Endometrial microvascular endothelial cells (primary cell): ENCODE measurements around the gene ABCA1. TPM values are rescaled to one million over a fixed set of nuclear protein-coding genes. Genes with fewer than 3 reads are reported as not detected.

Experiments
- in situ Hi-C: cut with HindIII; loops from 2 replicates; pipeline ENCODE4 v1.10.0; 2017; ENCODE audit warnings: low sequenced_read_pairs, low pct_unique_long_range_greater_than_20kb; ENCODE audit errors: inconsistent ontology term
- total RNA-seq: library from RNA; depleted of rRNA; stranded (reverse); fragments of >200 nt; gene quantifications from one replicate; pipeline ENCODE4 v1.2.3, GENCODE V29; 2015; ENCODE audit errors: inconsistent ontology term

The ABCA1 gene
- total RNA-seq, 1 donor from 2014 or later = 1.3 TPM

DNA sequence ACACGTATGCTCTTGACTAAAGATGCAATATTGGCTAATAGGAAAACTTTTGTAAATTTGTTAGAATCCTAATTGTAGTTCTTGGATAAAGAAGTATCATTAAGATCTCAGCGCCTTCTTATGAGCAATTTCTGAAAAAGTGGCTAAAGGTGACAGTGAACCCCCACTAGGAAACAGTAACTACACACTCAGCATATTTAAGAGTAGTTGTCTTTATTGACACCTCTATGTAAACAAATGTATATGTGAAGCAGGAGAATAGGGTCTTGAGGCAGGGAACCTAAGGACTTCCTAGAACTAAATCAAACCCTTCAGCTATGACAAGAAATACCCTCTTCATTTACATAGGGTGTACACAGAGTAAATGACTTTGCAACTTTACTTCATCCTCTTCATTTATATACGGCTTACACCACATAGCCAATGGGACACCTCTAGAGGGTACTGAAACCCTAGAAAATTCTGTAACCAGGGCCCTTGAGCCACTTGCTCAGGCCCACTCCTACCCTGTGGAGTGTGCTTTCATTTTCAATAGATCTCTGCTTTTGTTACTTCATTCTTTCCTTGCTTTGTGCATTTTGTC lies 177.7 kb downstream of the ABCA1 start:
- in situ Hi-C loops = no loop called here

DNA sequence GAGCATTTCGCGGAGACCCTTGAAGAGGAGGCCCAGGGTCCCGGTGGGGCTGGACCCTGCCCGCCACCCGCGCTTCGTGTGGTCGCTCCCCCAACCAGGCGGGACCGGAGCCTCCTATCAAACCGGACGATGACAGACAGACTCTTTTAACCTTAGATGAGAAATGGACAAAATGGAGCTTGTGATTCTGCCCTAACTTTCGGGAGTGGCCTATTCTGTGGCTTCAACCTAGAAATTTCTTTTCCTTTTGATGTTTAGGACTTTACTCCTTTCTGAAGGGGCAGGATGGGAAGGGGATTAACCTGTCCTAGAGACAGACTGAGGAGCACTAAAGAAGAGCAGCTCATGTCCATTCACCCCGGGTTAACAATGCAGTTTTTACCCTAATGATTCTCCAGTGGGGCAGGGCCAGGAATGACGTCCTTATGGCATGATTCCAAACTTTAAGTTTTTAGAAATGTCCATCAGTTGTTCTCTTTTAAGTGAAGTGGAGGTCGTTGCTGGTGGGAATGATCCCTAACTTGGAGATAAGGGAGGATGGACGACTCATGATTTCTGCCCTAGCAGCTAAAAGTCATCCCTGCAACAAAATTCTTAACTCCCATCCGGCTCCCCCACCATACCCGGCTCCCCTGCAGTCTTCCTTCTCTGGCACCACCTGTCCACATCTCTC lies 179.5 kb downstream of the ABCA1 start:
- in situ Hi-C loops = no loop called here

- in situ Hi-C loops = no loop called here
Observed at GRCh38 chr9:104747565-104748358, 180.2 kb downstream of the ABCA1 start, which contains the start of gene NIPSNAP3A. Gene NIPSNAP3A, plus strand, starts transcription at chr9:104747683. Its CDS starts 110 bp downstream, at chr9:104747793.

- in situ Hi-C loops = no loop called here
Observed at GRCh38 chr9:104747245-104747564, 180.8 kb downstream of the ABCA1 start.

GRCh38 chr9:104746798-104747197 lies 181.2 kb downstream of the ABCA1 start:
- in situ Hi-C loops = no loop called here

GRCh38 chr9:104746285-104746684 lies 181.7 kb downstream of the ABCA1 start:
- in situ Hi-C loops = no loop called here

GRCh38 chr9:104745852-104746251 lies 182.1 kb downstream of the ABCA1 start:
- in situ Hi-C loops = no loop called here

DNA sequence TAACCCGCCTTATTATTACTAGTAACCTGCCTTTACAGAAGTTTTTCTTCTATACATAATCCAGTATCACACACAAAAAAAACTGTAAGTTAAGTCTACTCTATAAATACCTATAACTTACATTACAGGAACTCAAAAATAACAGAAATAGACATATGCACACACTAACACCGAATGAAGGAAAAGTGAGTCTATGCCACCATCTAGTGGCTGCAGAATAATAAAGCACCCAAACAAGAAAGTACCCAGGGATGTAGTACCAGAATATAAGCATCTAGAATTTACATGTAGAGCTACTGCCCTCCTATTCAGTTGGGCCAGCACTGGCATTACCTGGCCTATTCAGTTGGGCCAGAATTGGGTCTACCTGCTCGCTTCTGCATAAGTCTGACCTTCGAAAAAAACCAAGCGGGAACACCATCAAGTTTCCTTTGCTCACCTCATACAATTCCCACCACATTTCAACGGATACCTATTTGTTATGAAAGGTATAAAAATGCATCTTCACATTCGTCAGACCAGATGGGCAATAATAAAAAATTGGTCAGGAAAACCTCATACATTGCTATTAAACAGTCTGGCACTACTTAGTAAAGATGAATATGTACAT lies 184.5 kb downstream of the ABCA1 start:
- in situ Hi-C loops = no loop called here

DNA sequence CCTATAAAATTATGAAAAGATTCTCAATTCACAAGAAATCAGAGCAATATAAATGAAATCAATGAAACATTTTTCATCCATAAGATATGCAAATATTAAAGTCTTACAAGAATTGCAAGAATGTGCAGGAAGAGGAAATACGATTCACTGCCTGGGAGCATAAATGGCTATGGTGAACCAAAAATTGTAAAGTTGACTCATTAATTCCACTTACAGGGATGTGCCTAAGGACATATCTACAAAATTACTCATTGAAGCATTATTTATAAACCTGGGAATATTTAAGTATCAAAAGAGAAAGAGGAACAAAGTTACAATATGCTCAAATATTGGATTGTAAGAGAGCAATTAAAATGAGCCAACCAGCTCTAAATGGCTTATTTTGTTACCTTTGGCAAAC lies 187.3 kb downstream of the ABCA1 start:
- in situ Hi-C loops = no loop called here

GRCh38 chr9:104738452-104738851 lies 189.5 kb downstream of the ABCA1 start:
- in situ Hi-C loops = no loop called here

Other genes with a start within 250 kb of the ABCA1 start
- not detected for gene OR13D1, start 233.6 kb downstream of the ABCA1 start, total RNA-seq
- 68.4 TPM for gene NIPSNAP3A, start 180.5 kb downstream of the ABCA1 start, total RNA-seq
- 0.37 TPM for gene NIPSNAP3B, start 164.0 kb downstream of the ABCA1 start, total RNA-seq